CD14-positive monocyte (primary cell): ENCODE measurements around the gene RXYLT1. TPM values are rescaled to one million over a fixed set of nuclear protein-coding genes. Genes with fewer than 3 reads are reported as not detected.
A peak's percentile ranks its signal among the peaks of the same experiment; 100 is the strongest.

Source experiments
- DNase-seq, 3 donors: peaks; one replicate each; pipeline ENCODE4 v3.0.0-alpha.2; 2011 to 2022
- H2AFZ ChIP-seq: 2 replicates; pipeline ENCODE4 v1.6.0; 2012; ENCODE audit warnings: mild to moderate bottlenecking, low read depth, low read length, inconsistent platforms; ENCODE audit not compliant: insufficient read depth, poor library complexity, severe bottlenecking
- H3K27ac ChIP-seq, 2 donors: 1 replicate in 1 of 2; 2 replicates in 1 of 2; pipeline ENCODE4 v1.5.1; 2012 to 2013; ENCODE audit warnings: low read length in 2 of 2, control low read depth in 1 of 2, inconsistent platforms in 1 of 2, low read depth in 1 of 2, mild to moderate bottlenecking in 1 of 2
- H3K27me3 ChIP-seq, 2 donors: one replicate each; pipeline versions ENCODE4 v1.6.0 to v1.6.1; 2011 to 2013; ENCODE audit warnings: low read length in 2 of 2; ENCODE audit not compliant: control insufficient read depth in 2 of 2, insufficient read depth in 2 of 2
- H3K36me3 ChIP-seq, 2 donors: replicated peaks in 1 of 2; 1 replicate in 1 of 2; 2 replicates in 1 of 2; pipeline versions ENCODE4 v1.5.1 to v1.6.1; 2012 to 2013; ENCODE audit warnings: low read length in 2 of 2, control low read depth in 1 of 2, inconsistent platforms in 1 of 2, mild to moderate bottlenecking in 1 of 2; ENCODE audit not compliant: insufficient read depth in 2 of 2, control insufficient read depth in 1 of 2
- H3K4me1 ChIP-seq, 2 donors: 1 replicate in 1 of 2; 2 replicates in 1 of 2; pipeline versions ENCODE4 v1.5.1 to v1.6.1; 2012 to 2013; ENCODE audit warnings: low read length in 2 of 2, control low read depth in 1 of 2, inconsistent platforms in 1 of 2, mild to moderate bottlenecking in 1 of 2, moderate library complexity in 1 of 2; ENCODE audit not compliant: insufficient read depth in 2 of 2, control insufficient read depth in 1 of 2
- H3K4me2 ChIP-seq: replicated peaks from 2 replicates; pipeline ENCODE3; 2012; ENCODE audit warnings: low read length, moderate library complexity, mild to moderate bottlenecking; ENCODE audit not compliant: poor library complexity, severe bottlenecking; ENCODE audit errors: extremely low read depth
- H3K4me3 ChIP-seq, 3 experiments: fragments of 200-600 bp in 1 of 3; sonication (generic) in 1 of 3; replicated peaks in 1 of 3; 1 replicate in 2 of 3; 2 replicates in 1 of 3; pipeline ENCODE4 v1.5.1; 2011 to 2013; ENCODE audit warnings: low read length in 3 of 3, mild to moderate bottlenecking in 3 of 3, control low read depth in 2 of 3, low read depth in 2 of 3, inconsistent platforms in 1 of 3, moderate library complexity in 1 of 3
- H3K79me2 ChIP-seq: 2 replicates; pipeline ENCODE4 v1.6.0; 2012; ENCODE audit warnings: mild to moderate bottlenecking, control low read depth, inconsistent platforms, low read length, moderate library complexity; ENCODE audit not compliant: insufficient read depth
- H3K9ac ChIP-seq: 2 replicates; pipeline ENCODE4 v1.6.0; 2017; ENCODE audit warnings: low read length, mild to moderate bottlenecking; ENCODE audit not compliant: insufficient read depth, poor library complexity, severe bottlenecking
- H3K9me3 ChIP-seq, 2 donors: replicated peaks in 1 of 2; 1 replicate in 1 of 2; 2 replicates in 1 of 2; pipeline versions ENCODE4 v1.5.1 to v1.6.1; 2012 to 2013; ENCODE audit warnings: low read length in 2 of 2, control low read depth in 1 of 2; ENCODE audit not compliant: control insufficient read depth in 1 of 2, insufficient read depth in 1 of 2
- H4K20me1 ChIP-seq: 2 replicates; pipeline ENCODE4 v1.6.0; 2012; ENCODE audit warnings: mild to moderate bottlenecking, low read length, control low read depth, moderate library complexity; ENCODE audit not compliant: insufficient read depth
- H3K27ac Mint-ChIP-seq, 7 donors: one replicate each; pipeline ENCODE4 v1.8.0; 2020; ENCODE audit warnings: mild to moderate bottlenecking in 7 of 7, mixed read lengths in 7 of 7, moderate library complexity in 6 of 7, inconsistent platforms in 2 of 7
- H3K27me3 Mint-ChIP-seq, 3 donors: one replicate each; pipeline ENCODE4 v1.8.0; 2021 to 2022; ENCODE audit warnings: low read depth in 3 of 3, mild to moderate bottlenecking in 3 of 3, mixed read lengths in 3 of 3, moderate library complexity in 3 of 3, inconsistent platforms in 1 of 3
- H3K36me3 Mint-ChIP-seq, 2 donors: one replicate each; pipeline ENCODE4 v1.8.0; 2020; ENCODE audit warnings: mixed read lengths in 2 of 2, inconsistent platforms in 1 of 2, mild to moderate bottlenecking in 1 of 2
- H3K4me1 Mint-ChIP-seq: one replicate; pipeline ENCODE4 v1.8.0; 2020; ENCODE audit warnings: mild to moderate bottlenecking, mixed read lengths
- H3K4me3 Mint-ChIP-seq, 2 donors: one replicate each; pipeline ENCODE4 v1.8.0; 2020; ENCODE audit warnings: mild to moderate bottlenecking in 2 of 2, mixed read lengths in 2 of 2, moderate library complexity in 1 of 2
- H3K9me3 Mint-ChIP-seq, 7 donors: one replicate each; pipeline ENCODE4 v1.8.0; 2020 to 2022; ENCODE audit warnings: mixed read lengths in 7 of 7, mild to moderate bottlenecking in 6 of 7, moderate library complexity in 6 of 7, inconsistent platforms in 2 of 7
- CTCF ChIP-seq: fragments of 200-600 bp; IDR thresholded peaks from one replicate; pipeline ENCODE4 v1.8.0; 2022; ENCODE audit warnings: antibody characterized with exemption, mild to moderate bottlenecking
- WGBS: methylation state at CpG from one replicate; pipeline ENCODE4 v1.1.5; 2013; ENCODE audit warnings: missing lambda C conversion rate; ENCODE audit not compliant: insufficient coverage; 5-methylcytosine and 5-hydroxymethylcytosine counted together
- intact Hi-C, 2 donors: fragments of 100-400 bp; cut with micrococcal nuclease; formaldehyde crosslinking; loops; one replicate each; pipeline versions ENCODE4 v1.15.0 to v1.15.1; 2023
- polyA plus RNA-seq, 3 donors: library from polyadenylated mRNA; depleted of rRNA in 1 of 3; unstranded in 2 of 3; stranded (reverse) in 1 of 3; fragments of 300-500 nt in 2 of 3; fragments of >200 nt in 1 of 3; fragmentation: Illumina TruSeq in 2 of 3; gene quantifications; 1 replicate in 2 of 3; 2 replicates in 1 of 3; pipeline ENCODE4 v1.2.3, GENCODE V29; 2012 to 2021

The RXYLT1 gene
- polyA plus RNA-seq, 3 donors = 4.3 to 6.5 (median 6.5) TPM

GRCh38 chr12:63802012-63802608, 22.4 kb downstream of the RXYLT1 start:
- intact Hi-C loops = loop anchor here in 1 of 2 donors (10.0 kb wide), 1 partner anchor 137 kb away; the partner anchor contains the start of gene DPY19L2
- H3K27me3 ChIP-seq = no peaks in the 10 kb centered on the region
- no peak overlapping the region for H2AFZ ChIP-seq
- WGBS = 92% methylated on average over 2 of the region's 6 CpGs
- no peak overlapping the region for H3K27ac Mint-ChIP-seq
- no peaks in the 10 kb centered on the region for H3K4me1 ChIP-seq
- peak; percentile 73 for TF ChIP-seq CTCF
- H3K27ac ChIP-seq = no peak overlapping the region
- H3K9me3 Mint-ChIP-seq = no peaks in the 10 kb centered on the region
- no peak overlapping the region for H3K4me2 ChIP-seq
- H3K9ac ChIP-seq = no peak overlapping the region
- H3K27me3 Mint-ChIP-seq = no peaks in the 10 kb centered on the region
- no peak overlapping the region for H3K4me3 ChIP-seq
- no peaks in the 10 kb centered on the region for H3K79me2 ChIP-seq
- H3K36me3 ChIP-seq = peaks cover 0 to 13% of the 10 kb centered on the region in 2 donors
- H3K9me3 ChIP-seq = no peaks in the 10 kb centered on the region
- H4K20me1 ChIP-seq = no peaks in the 10 kb centered on the region
- H3K4me3 Mint-ChIP-seq = no peak overlapping the region
- DNase-seq = peak in 2 of 3 donors; percentile 7 to 25
- H3K36me3 Mint-ChIP-seq = peaks cover 5% of the 10 kb centered on the region in 2 donors
- H3K4me1 Mint-ChIP-seq = no peaks in the 10 kb centered on the region

GRCh38 chr12:63804746-63805145, 25.0 kb downstream of the RXYLT1 start:
- Mint-ChIP-seq H3K4me1 (no peaks in the 10 kb centered on the region), H3K27me3 (no peaks in the 10 kb centered on the region), H3K27ac (no peak overlapping the region), H3K36me3 (peaks cover 5 to 8% of the 10 kb centered on the region in 2 donors), H3K9me3 (no peaks in the 10 kb centered on the region), H3K4me3 (no peak overlapping the region)
- H3K4me2 ChIP-seq = no peak overlapping the region
- DNase-seq = no peak
- H3K36me3 ChIP-seq = peaks cover 0 to 13% of the 10 kb centered on the region in 2 donors
- TF ChIP-seq CTCF = no peak
- no peaks in the 10 kb centered on the region for H3K9me3 ChIP-seq
- WGBS = no CpG with 5 or more reads among the region's 2 CpGs
- no peak overlapping the region for H3K9ac ChIP-seq
- H2AFZ ChIP-seq = no peak overlapping the region
- no peaks in the 10 kb centered on the region for H3K4me1 ChIP-seq
- no peak overlapping the region for H3K27ac ChIP-seq
- no peaks in the 10 kb centered on the region for H4K20me1 ChIP-seq
- H3K4me3 ChIP-seq = no peak overlapping the region
- no peaks in the 10 kb centered on the region for H3K27me3 ChIP-seq
- no peaks in the 10 kb centered on the region for H3K79me2 ChIP-seq
- intact Hi-C loops = loop anchor here in 1 of 2 donors (10.0 kb wide), 1 partner anchor 140 kb away; the partner anchor contains the start of gene DPY19L2
